ENCODE data around the gene LMNTD2. TPM values are rescaled to one million over a fixed set of nuclear protein-coding genes. Genes with fewer than 3 reads are reported as not detected.

LMNTD2 gene
- total RNA-seq, 2 donors from 2014 or later, result 3.8 to 6.0 TPM

- ATAC-seq (no peak), DNase-seq (no peak)
- Mint-ChIP-seq H3K27me3 (no peaks in the 10 kb centered on the region), H3K27ac (no peak overlapping the region), H3K4me1 (no peaks in the 10 kb centered on the region), H3K36me3 (ENCODE audit: low read depth) (peaks cover 2% of the 10 kb centered on the region), H3K4me3 (no peak overlapping the region)
- H3K9me3 ChIP-seq (ENCODE audit: control insufficient read depth, low read length, poor library complexity, severe bottlenecking), result no peaks in the 10 kb centered on the region
Observed at GRCh38 chr11:548700-549603, 11.6 kb downstream of the LMNTD2 start.

GRCh38 chr11:545171-545570 is 15.4 kb downstream of the LMNTD2 start:
- H3K27ac Mint-ChIP-seq, result no peak overlapping the region
- H3K4me3 Mint-ChIP-seq, result no peak overlapping the region
- no peak for ATAC-seq
- H3K27me3 Mint-ChIP-seq, result no peaks in the 10 kb centered on the region
- no peaks in the 10 kb centered on the region for H3K9me3 ChIP-seq (ENCODE audit: control insufficient read depth, low read length, poor library complexity, severe bottlenecking)
- DNase-seq, result no peak
- no peaks in the 10 kb centered on the region for H3K4me1 Mint-ChIP-seq
- H3K36me3 Mint-ChIP-seq (ENCODE audit: low read depth), result no peaks in the 10 kb centered on the region

GRCh38 chr11:544817-545166 is 15.7 kb downstream of the LMNTD2 start:
- no peaks in the 10 kb centered on the region for H3K9me3 ChIP-seq (ENCODE audit: control insufficient read depth, low read length, poor library complexity, severe bottlenecking)
- Mint-ChIP-seq H3K27me3 (no peaks in the 10 kb centered on the region), H3K4me3 (no peak overlapping the region), H3K4me1 (no peaks in the 10 kb centered on the region), H3K27ac (no peak overlapping the region), H3K36me3 (ENCODE audit: low read depth) (no peaks in the 10 kb centered on the region)
- ATAC-seq (no peak), DNase-seq (no peak)

- peaks cover 8% of the 10 kb centered on the region for H3K4me1 Mint-ChIP-seq
- no peak overlapping the region for H3K27ac Mint-ChIP-seq
- no peak overlapping the region for H3K4me3 Mint-ChIP-seq
- H3K27me3 Mint-ChIP-seq, result no peaks in the 10 kb centered on the region
- no peak for ATAC-seq
- H3K36me3 Mint-ChIP-seq (ENCODE audit: low read depth), result no peaks in the 10 kb centered on the region
- no peaks in the 10 kb centered on the region for H3K9me3 ChIP-seq (ENCODE audit: control insufficient read depth, low read length, poor library complexity, severe bottlenecking)
- no peak for DNase-seq
Observed at GRCh38 chr11:541433-541885, 19.1 kb downstream of the LMNTD2 start.

- Mint-ChIP-seq H3K4me3 (no peak overlapping the region), H3K4me1 (peaks cover 13% of the 10 kb centered on the region), H3K27me3 (no peaks in the 10 kb centered on the region), H3K27ac (no peak overlapping the region), H3K36me3 (ENCODE audit: low read depth) (no peaks in the 10 kb centered on the region)
- no peak for ATAC-seq
- no peaks in the 10 kb centered on the region for H3K9me3 ChIP-seq (ENCODE audit: control insufficient read depth, low read length, poor library complexity, severe bottlenecking)
- no peak for DNase-seq
Observed at GRCh38 chr11:540583-541432, 19.7 kb downstream of the LMNTD2 start.

GRCh38 chr11:539971-540481 is 20.5 kb downstream of the LMNTD2 start:
- H3K36me3 Mint-ChIP-seq (ENCODE audit: low read depth), result no peaks in the 10 kb centered on the region
- no peak overlapping the region for H3K4me3 Mint-ChIP-seq
- no peak overlapping the region for H3K27ac Mint-ChIP-seq
- ATAC-seq, result no peak
- no peaks in the 10 kb centered on the region for H3K9me3 ChIP-seq (ENCODE audit: control insufficient read depth, low read length, poor library complexity, severe bottlenecking)
- no peak for DNase-seq
- no peaks in the 10 kb centered on the region for H3K27me3 Mint-ChIP-seq
- peaks cover 13% of the 10 kb centered on the region for H3K4me1 Mint-ChIP-seq

- H3K4me3 Mint-ChIP-seq, result no peak overlapping the region
- peaks cover 13% of the 10 kb centered on the region for H3K4me1 Mint-ChIP-seq
- H3K27me3 Mint-ChIP-seq, result no peaks in the 10 kb centered on the region
- ATAC-seq (no peak), DNase-seq (peak in 1 of 3 donors; percentile 5)
- no peaks in the 10 kb centered on the region for H3K9me3 ChIP-seq (ENCODE audit: control insufficient read depth, low read length, poor library complexity, severe bottlenecking)
- H3K36me3 Mint-ChIP-seq (ENCODE audit: low read depth), result no peaks in the 10 kb centered on the region
- peak overlapping the region; percentile 74 for H3K27ac Mint-ChIP-seq
Observed at GRCh38 chr11:538431-539051, 22.0 kb downstream of the LMNTD2 start.

- Mint-ChIP-seq H3K4me3 (peak overlapping the region; percentile 92), H3K27me3 (no peaks in the 10 kb centered on the region), H3K4me1 (peaks cover 13% of the 10 kb centered on the region), H3K27ac (peak overlapping the region; percentile 74), H3K36me3 (ENCODE audit: low read depth) (no peaks in the 10 kb centered on the region)
- no peaks in the 10 kb centered on the region for H3K9me3 ChIP-seq (ENCODE audit: control insufficient read depth, low read length, poor library complexity, severe bottlenecking)
- ATAC-seq, result no peak
- peak in 1 of 3 donors; percentile 7 for DNase-seq
Observed at GRCh38 chr11:537622-538430, 22.7 kb downstream of the LMNTD2 start.

GRCh38 chr11:536841-537621 is 23.5 kb downstream of the LMNTD2 start, which contains the start of gene LRRC56:
Gene LRRC56, plus strand, starts transcription at chr11:537527. Its CDS starts 3,158 bp downstream, at chr11:540685.
- H3K27me3 Mint-ChIP-seq, result no peaks in the 10 kb centered on the region
- ATAC-seq (peak; percentile 57), DNase-seq (peak; percentile 85 to 92 (median 90))
- peak within 1 kb of the TSS; percentile 88 for H3K27ac Mint-ChIP-seq
- H3K4me3 Mint-ChIP-seq, result peak within 1 kb of the TSS; percentile 92
- peaks cover 13% of the 10 kb centered on the region for H3K4me1 Mint-ChIP-seq
- H3K36me3 Mint-ChIP-seq (ENCODE audit: low read depth), result no peaks in the 10 kb centered on the region
- H3K9me3 ChIP-seq (ENCODE audit: control insufficient read depth, low read length, poor library complexity, severe bottlenecking), result no peaks in the 10 kb centered on the region

- H3K9me3 ChIP-seq (ENCODE audit: control insufficient read depth, low read length, poor library complexity, severe bottlenecking), result no peaks in the 10 kb centered on the region
- H3K27ac Mint-ChIP-seq, result peak within 1 kb of the TSS; percentile 88
- peak; percentile 97 to 98 (median 98) for DNase-seq
- peak; percentile 87 for ATAC-seq
- H3K4me3 Mint-ChIP-seq, result peak within 1 kb of the TSS; percentile 92
- H3K36me3 Mint-ChIP-seq (ENCODE audit: low read depth), result no peaks in the 10 kb centered on the region
- peaks cover 13% of the 10 kb centered on the region for H3K4me1 Mint-ChIP-seq
- no peaks in the 10 kb centered on the region for H3K27me3 Mint-ChIP-seq
Observed at GRCh38 chr11:535519-536454, 24.8 kb downstream of the LMNTD2 start, which contains the start of gene HRAS. Gene HRAS, minus strand, starts transcription at chr11:535576.

GRCh38 chr11:535210-535518 is 25.4 kb downstream of the LMNTD2 start:
- H3K9me3 ChIP-seq (ENCODE audit: control insufficient read depth, low read length, poor library complexity, severe bottlenecking), result no peaks in the 10 kb centered on the region
- peaks cover 13% of the 10 kb centered on the region for H3K4me1 Mint-ChIP-seq
- no peak overlapping the region for H3K4me3 Mint-ChIP-seq
- H3K27me3 Mint-ChIP-seq, result no peaks in the 10 kb centered on the region
- no peak overlapping the region for H3K27ac Mint-ChIP-seq
- ATAC-seq (peak; percentile 25), DNase-seq (peak in 1 of 3 donors; percentile 7)
- no peaks in the 10 kb centered on the region for H3K36me3 Mint-ChIP-seq (ENCODE audit: low read depth)
